ENCODE measurements around the gene SEBOX.

DNA sequence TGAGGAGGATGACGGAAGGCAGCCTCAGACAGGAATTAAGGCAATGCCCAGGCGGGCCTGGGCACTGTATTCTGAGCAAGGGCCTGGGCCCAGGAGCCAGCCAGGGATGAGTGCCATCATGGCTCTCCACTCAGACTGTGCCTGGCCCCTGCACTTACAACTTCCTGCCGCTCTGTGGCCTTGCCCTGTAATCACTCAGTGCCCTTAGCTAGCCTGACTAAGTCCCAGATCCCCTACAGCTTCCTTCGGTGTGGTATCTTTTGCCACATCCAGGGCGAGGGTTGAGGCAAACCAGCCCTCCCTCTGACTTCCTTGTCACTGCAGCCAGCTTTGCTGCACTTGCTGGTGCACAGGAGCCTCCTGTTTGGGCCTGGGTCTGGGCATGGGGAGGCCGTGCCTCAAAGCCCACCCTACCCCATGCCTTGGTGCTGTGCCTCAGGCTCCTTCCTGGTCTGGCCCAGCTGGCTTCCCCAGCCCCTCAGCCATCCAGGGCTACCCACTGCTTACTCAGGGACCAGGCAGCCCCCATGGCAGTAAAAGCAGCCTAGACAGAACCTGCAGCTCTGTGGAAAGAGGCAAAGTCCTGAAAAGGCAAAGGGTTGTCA, 31.7 kb upstream of the SEBOX start:
- no peak for TF ChIP-seq EZH2 (IDR thresholded peaks at IDR 0.05; ENCODE audit: low read length, missing control alignments)
- TF ChIP-seq, protein P1, sequence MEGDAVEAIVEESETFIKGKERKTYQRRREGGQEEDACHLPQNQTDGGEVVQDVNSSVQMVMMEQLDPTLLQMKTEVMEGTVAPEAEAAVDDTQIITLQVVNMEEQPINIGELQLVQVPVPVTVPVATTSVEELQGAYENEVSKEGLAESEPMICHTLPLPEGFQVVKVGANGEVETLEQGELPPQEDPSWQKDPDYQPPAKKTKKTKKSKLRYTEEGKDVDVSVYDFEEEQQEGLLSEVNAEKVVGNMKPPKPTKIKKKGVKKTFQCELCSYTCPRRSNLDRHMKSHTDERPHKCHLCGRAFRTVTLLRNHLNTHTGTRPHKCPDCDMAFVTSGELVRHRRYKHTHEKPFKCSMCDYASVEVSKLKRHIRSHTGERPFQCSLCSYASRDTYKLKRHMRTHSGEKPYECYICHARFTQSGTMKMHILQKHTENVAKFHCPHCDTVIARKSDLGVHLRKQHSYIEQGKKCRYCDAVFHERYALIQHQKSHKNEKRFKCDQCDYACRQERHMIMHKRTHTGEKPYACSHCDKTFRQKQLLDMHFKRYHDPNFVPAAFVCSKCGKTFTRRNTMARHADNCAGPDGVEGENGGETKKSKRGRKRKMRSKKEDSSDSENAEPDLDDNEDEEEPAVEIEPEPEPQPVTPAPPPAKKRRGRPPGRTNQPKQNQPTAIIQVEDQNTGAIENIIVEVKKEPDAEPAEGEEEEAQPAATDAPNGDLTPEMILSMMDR (conservative IDR thresholded peaks at IDR 0.05 in 1 of 2, IDR thresholded peaks at IDR 0.05 in 1 of 2; ENCODE audit: low read depth in 1 of 2, low read length in 2 of 2), result no peak

All from fibroblast of lung (primary cell).